ENCODE results near the gene GPSM3. TPM values are rescaled to one million over a fixed set of nuclear protein-coding genes. Genes with fewer than 3 reads are reported as not detected.

The GPSM3 gene
- total RNA-seq, 1 experiment from 2014 or later = 10.0 TPM

GRCh38 chr6:32170294-32170693 lies 22.1 kb downstream of the GPSM3 start:
- peaks cover 33% of the 10 kb centered on the region for H3K36me3 Mint-ChIP-seq
- no peak overlapping the region for H3K4me3 Mint-ChIP-seq
- DNase-seq (ENCODE audit: low spot score) (no peak), ATAC-seq (no peak)
- POLR2A ChIA-PET = no interaction called here
- CTCF ChIA-PET = no interaction called here
- H3K9me3 Mint-ChIP-seq = no peaks in the 10 kb centered on the region
- TF ChIP-seq, protein P1, sequence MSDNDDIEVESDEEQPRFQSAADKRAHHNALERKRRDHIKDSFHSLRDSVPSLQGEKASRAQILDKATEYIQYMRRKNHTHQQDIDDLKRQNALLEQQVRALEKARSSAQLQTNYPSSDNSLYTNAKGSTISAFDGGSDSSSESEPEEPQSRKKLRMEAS (CRISPR knock-in tag; IDR thresholded peaks at IDR 0.05) = no peak
- TF ChIP-seq, protein P2, sequence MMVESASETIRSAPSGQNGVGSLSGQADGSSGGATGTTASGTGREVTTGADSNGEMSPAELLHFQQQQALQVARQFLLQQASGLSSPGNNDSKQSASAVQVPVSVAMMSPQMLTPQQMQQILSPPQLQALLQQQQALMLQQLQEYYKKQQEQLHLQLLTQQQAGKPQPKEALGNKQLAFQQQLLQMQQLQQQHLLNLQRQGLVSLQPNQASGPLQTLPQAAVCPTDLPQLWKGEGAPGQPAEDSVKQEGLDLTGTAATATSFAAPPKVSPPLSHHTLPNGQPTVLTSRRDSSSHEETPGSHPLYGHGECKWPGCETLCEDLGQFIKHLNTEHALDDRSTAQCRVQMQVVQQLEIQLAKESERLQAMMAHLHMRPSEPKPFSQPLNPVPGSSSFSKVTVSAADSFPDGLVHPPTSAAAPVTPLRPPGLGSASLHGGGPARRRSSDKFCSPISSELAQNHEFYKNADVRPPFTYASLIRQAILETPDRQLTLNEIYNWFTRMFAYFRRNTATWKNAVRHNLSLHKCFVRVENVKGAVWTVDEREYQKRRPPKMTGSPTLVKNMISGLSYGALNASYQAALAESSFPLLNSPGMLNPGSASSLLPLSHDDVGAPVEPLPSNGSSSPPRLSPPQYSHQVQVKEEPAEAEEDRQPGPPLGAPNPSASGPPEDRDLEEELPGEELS (CRISPR knock-in tag; IDR thresholded peaks at IDR 0.05) = no peak
- TF ChIP-seq ZNF138 (CRISPR knock-in tag; conservative IDR thresholded peaks at IDR 0.05) (no peak), AFF4 (CRISPR knock-in tag; IDR thresholded peaks at IDR 0.05; ENCODE audit: borderline replicate concordance) (no peak), PRRX2 (CRISPR knock-in tag; IDR thresholded peaks at IDR 0.05) (no peak), NR3C1 (CRISPR knock-in tag; conservative IDR thresholded peaks at IDR 0.05; ENCODE audit: low read depth) (no peak), ZNF232 (CRISPR knock-in tag; IDR thresholded peaks at IDR 0.05) (no peak), HMGXB4 (CRISPR knock-in tag; IDR thresholded peaks at IDR 0.05) (no peak), NFYB (CRISPR knock-in tag; conservative IDR thresholded peaks at IDR 0.05; ENCODE audit: low read depth) (no peak), CREB1 (CRISPR knock-in tag; IDR thresholded peaks at IDR 0.05) (no peak), ZNF219 (CRISPR knock-in tag; IDR thresholded peaks at IDR 0.05; ENCODE audit: borderline replicate concordance) (no peak), MYBL2 (CRISPR knock-in tag; IDR thresholded peaks at IDR 0.05) (no peak)
- TF ChIP-seq, protein P3, sequence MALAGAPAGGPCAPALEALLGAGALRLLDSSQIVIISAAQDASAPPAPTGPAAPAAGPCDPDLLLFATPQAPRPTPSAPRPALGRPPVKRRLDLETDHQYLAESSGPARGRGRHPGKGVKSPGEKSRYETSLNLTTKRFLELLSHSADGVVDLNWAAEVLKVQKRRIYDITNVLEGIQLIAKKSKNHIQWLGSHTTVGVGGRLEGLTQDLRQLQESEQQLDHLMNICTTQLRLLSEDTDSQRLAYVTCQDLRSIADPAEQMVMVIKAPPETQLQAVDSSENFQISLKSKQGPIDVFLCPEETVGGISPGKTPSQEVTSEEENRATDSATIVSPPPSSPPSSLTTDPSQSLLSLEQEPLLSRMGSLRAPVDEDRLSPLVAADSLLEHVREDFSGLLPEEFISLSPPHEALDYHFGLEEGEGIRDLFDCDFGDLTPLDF (CRISPR knock-in tag; IDR thresholded peaks at IDR 0.05) = no peak
- TF ChIP-seq, protein P4, sequence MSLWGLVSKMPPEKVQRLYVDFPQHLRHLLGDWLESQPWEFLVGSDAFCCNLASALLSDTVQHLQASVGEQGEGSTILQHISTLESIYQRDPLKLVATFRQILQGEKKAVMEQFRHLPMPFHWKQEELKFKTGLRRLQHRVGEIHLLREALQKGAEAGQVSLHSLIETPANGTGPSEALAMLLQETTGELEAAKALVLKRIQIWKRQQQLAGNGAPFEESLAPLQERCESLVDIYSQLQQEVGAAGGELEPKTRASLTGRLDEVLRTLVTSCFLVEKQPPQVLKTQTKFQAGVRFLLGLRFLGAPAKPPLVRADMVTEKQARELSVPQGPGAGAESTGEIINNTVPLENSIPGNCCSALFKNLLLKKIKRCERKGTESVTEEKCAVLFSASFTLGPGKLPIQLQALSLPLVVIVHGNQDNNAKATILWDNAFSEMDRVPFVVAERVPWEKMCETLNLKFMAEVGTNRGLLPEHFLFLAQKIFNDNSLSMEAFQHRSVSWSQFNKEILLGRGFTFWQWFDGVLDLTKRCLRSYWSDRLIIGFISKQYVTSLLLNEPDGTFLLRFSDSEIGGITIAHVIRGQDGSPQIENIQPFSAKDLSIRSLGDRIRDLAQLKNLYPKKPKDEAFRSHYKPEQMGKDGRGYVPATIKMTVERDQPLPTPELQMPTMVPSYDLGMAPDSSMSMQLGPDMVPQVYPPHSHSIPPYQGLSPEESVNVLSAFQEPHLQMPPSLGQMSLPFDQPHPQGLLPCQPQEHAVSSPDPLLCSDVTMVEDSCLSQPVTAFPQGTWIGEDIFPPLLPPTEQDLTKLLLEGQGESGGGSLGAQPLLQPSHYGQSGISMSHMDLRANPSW (CRISPR knock-in tag; conservative IDR thresholded peaks at IDR 0.05; ENCODE audit: low read depth) = no peak
- TF ChIP-seq, protein P5, sequence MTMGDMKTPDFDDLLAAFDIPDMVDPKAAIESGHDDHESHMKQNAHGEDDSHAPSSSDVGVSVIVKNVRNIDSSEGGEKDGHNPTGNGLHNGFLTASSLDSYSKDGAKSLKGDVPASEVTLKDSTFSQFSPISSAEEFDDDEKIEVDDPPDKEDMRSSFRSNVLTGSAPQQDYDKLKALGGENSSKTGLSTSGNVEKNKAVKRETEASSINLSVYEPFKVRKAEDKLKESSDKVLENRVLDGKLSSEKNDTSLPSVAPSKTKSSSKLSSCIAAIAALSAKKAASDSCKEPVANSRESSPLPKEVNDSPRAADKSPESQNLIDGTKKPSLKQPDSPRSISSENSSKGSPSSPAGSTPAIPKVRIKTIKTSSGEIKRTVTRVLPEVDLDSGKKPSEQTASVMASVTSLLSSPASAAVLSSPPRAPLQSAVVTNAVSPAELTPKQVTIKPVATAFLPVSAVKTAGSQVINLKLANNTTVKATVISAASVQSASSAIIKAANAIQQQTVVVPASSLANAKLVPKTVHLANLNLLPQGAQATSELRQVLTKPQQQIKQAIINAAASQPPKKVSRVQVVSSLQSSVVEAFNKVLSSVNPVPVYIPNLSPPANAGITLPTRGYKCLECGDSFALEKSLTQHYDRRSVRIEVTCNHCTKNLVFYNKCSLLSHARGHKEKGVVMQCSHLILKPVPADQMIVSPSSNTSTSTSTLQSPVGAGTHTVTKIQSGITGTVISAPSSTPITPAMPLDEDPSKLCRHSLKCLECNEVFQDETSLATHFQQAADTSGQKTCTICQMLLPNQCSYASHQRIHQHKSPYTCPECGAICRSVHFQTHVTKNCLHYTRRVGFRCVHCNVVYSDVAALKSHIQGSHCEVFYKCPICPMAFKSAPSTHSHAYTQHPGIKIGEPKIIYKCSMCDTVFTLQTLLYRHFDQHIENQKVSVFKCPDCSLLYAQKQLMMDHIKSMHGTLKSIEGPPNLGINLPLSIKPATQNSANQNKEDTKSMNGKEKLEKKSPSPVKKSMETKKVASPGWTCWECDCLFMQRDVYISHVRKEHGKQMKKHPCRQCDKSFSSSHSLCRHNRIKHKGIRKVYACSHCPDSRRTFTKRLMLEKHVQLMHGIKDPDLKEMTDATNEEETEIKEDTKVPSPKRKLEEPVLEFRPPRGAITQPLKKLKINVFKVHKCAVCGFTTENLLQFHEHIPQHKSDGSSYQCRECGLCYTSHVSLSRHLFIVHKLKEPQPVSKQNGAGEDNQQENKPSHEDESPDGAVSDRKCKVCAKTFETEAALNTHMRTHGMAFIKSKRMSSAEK (CRISPR knock-in tag; IDR thresholded peaks at IDR 0.05; ENCODE audit: borderline replicate concordance) = no peak
- no peak overlapping the region for H3K27ac Mint-ChIP-seq
- H3K27me3 Mint-ChIP-seq (ENCODE audit: low read depth) = no peaks in the 10 kb centered on the region
- H3K4me1 Mint-ChIP-seq = peaks cover 30% of the 10 kb centered on the region
